ENCODE data around the gene ABCA3.

DNA sequence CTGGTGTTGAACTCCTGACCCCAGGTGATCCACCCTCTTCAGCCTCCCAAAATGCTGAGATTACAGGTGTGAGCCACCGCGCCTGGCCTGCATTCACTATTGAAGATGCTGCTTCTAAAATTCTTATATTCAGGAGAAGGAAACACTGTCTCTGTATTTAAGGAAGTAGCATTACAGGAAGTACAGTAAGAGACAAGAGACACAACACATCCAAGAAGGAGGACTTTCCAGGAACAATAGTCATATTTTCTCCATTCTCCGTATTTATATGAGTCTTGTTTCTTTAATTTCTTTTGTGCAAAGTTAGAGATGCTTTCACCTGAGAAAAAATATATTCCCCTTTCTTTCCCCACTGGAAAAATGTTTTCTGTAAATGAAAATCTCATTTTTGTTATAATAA lies 18.3 kb upstream of the ABCA3 start:
- TF ChIP-seq PHF8 (conservative IDR thresholded peaks at IDR 0.05; ENCODE audit: low read depth, low read length) (no peak), POLR2A (IDR thresholded peaks at IDR 0.05; ENCODE audit: control extremely low read depth in 1 of 2, low read depth in 2 of 2, low read length in 2 of 2) (no peak), HDAC2 (IDR thresholded peaks at IDR 0.05; ENCODE audit: borderline replicate concordance in 1 of 2, low read depth in 2 of 2, low read length in 2 of 2) (no peak), RFX5 (IDR thresholded peaks at IDR 0.05; ENCODE audit: borderline replicate concordance, low read depth, low read length) (no peak), CHD1 (IDR thresholded peaks at IDR 0.05; ENCODE audit: low read depth, low read length) (no peak), KDM5A (IDR thresholded peaks at IDR 0.05; ENCODE audit: low read length) (no peak)
- TF ChIP-seq, protein P1, sequence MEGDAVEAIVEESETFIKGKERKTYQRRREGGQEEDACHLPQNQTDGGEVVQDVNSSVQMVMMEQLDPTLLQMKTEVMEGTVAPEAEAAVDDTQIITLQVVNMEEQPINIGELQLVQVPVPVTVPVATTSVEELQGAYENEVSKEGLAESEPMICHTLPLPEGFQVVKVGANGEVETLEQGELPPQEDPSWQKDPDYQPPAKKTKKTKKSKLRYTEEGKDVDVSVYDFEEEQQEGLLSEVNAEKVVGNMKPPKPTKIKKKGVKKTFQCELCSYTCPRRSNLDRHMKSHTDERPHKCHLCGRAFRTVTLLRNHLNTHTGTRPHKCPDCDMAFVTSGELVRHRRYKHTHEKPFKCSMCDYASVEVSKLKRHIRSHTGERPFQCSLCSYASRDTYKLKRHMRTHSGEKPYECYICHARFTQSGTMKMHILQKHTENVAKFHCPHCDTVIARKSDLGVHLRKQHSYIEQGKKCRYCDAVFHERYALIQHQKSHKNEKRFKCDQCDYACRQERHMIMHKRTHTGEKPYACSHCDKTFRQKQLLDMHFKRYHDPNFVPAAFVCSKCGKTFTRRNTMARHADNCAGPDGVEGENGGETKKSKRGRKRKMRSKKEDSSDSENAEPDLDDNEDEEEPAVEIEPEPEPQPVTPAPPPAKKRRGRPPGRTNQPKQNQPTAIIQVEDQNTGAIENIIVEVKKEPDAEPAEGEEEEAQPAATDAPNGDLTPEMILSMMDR (IDR thresholded peaks at IDR 0.05; ENCODE audit: control extremely low read depth in 1 of 3, insufficient read depth in 1 of 3, low read depth in 1 of 3, low read length in 3 of 3), result no peak
- TF ChIP-seq, protein P2, sequence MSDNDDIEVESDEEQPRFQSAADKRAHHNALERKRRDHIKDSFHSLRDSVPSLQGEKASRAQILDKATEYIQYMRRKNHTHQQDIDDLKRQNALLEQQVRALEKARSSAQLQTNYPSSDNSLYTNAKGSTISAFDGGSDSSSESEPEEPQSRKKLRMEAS (IDR thresholded peaks at IDR 0.05), result no peak
- TF ChIP-seq, protein P3, sequence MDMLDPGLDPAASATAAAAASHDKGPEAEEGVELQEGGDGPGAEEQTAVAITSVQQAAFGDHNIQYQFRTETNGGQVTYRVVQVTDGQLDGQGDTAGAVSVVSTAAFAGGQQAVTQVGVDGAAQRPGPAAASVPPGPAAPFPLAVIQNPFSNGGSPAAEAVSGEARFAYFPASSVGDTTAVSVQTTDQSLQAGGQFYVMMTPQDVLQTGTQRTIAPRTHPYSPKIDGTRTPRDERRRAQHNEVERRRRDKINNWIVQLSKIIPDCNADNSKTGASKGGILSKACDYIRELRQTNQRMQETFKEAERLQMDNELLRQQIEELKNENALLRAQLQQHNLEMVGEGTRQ (IDR thresholded peaks at IDR 0.05; ENCODE audit: low read length), result no peak

All from H1 (cell line).